Measurements from ENCODE around the gene DLEU7.

Gene DLEU7

GRCh38 chr13:50843257-50844083 lies at the start of gene DLEU7:
DLEU7 (minus strand) TSS chr13:50843692; CDS start chr13:50843646, 46 bp downstream.
- DNase-seq = no peak

DNA sequence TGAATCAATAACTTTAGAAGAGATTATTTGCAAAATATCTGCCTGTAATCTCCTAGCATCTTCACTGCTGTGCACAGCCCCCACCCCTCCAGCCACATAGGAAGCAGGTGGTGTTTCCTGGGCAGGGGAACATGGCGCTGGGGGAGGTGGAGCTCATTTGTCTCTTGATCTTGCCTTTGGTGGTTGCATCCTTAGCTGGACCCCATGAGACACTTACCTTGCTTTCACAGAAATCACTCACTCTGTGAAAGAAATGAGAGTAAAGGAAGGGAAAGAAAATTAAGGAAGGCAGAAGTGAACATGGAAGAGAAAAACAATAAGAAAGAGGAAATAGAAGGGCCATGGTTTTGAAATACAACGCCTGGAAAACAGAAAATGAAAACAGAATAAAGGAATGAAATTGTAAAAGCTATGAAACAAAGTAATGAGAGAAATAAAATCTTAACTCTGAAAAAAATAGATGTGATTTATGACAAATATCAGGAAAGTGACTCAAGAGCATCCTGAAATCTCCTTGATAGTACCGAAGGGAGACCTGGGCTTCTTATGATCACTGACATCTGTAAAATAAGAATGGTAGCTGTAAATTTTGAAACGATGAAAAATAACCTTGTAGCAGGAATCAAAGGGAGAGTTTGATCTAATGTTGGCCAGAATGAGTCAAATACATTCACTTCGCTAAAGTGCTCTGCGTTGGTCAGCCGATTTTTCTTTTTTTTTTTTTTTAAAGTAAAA lies 48.9 kb upstream of the DLEU7 start:
- no peak for DNase-seq

GRCh38 chr13:50891206-50891605 lies 47.7 kb upstream of the DLEU7 start:
- no peak for DNase-seq

DNA sequence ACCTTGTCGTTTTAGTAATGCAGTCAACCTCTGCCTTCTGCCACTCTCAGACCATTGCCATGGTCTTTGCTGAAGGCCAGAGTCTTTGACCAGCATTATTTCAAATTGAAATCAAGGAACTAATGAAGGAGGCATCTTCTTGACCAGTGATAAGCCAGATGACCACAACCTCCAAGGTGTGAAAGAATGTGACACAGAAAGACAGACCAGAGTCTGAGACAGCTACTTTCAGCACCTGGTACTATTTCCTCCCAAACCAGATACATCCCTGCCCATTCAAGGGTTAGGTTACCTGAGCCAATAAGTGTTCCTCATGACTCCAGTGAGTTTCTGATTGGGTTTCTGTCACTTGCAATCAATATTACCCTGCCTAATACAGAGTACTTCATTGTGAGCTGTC lies 45.8 kb upstream of the DLEU7 start:
- no peak for DNase-seq

- no peak for DNase-seq
Measured at GRCh38 chr13:50888362-50888761, 44.9 kb upstream of the DLEU7 start.

DNA sequence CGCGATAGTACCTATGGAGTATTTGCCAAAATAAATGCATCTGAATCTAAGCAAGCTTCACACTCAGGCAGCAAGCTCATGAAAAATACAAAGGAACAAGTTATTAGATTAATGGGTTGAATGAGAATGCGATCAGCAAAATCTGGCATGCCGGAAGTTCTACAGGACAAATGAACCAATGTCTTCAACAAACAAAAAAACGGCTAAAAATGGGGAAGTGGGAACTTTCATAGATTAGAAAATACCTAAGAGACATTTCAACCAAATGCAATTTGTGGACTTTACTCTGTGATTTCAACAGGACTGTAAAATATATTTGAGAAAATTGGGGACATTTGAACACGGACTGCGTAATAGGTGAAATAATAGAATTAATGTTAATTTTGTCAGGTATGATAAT lies 43.7 kb upstream of the DLEU7 start:
- DNase-seq = no peak

DNA sequence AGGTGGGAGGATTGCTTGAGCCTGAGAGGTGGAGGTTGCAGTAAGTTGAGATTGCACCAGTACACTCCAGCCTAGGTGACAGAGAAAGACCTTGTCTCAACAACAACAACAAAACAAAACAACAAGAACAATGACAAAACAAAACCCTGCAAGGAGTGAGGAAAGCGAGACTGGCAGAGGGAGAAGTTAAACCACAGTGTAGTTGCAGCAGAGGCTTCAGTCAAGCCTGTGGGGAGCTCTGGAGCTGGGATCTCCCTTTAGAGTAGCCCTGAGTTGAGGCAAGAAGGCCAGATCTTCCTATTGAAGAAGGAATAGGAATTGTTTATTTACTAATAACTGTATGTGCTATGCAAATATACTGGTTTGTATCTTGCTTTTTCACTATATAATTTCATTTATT lies 40.8 kb upstream of the DLEU7 start:
- DNase-seq = no peak

DNA sequence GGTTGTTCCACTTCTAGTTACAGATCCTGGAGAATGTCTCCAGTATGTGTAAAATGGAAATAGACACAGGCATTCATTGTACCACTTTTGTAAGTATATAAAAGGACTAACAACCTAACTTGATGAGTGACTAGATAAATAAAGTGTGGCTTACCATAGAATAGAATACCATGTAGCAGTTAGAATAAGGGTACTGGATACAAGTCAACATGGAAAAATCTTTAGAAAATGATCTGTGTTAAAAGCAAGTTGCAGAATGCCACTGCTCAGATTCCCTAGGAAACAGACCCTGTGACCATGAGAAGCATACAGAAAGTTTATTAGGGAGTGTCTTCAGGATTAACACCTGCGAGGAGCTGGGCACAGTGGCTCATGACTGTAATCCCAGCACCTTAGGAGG lies 40.2 kb upstream of the DLEU7 start:
- DNase-seq = no peak

DNA sequence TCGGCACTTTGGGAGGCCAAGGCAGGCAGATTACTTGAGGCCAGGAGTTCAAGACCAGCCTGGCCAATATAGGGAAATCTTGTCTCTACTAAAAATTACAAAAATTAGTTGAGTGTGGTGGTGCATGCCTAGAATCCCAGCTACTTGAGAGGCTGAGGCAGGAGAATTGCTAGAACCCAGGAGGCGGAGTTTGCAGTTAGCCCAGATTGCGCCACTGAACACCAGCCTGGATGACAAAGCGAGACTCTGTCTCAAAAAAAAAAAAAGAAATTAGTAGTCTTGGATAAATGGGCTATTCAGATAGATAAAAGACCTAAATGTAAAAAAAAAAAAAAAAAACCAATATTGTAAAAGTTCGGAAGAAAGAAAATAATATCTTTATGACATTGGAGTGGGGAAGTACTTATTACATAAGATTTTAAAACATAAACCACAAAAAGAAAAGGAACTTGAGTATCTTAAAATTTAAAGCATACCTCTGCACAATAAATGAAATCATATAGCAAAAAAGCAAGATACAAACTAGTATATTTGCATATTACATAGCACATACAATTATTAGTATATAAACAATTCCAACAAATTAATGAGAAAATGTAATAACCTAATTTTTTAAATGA lies 39.4 kb upstream of the DLEU7 start:
- no peak for DNase-seq

- DNase-seq = no peak
Measured at GRCh38 chr13:50873991-50874390, 30.5 kb upstream of the DLEU7 start.

GRCh38 chr13:50873467-50873866 lies 30.0 kb upstream of the DLEU7 start:
- DNase-seq = no peak

GRCh38 chr13:50871405-50871804 lies 27.9 kb upstream of the DLEU7 start:
- DNase-seq = no peak

DNA sequence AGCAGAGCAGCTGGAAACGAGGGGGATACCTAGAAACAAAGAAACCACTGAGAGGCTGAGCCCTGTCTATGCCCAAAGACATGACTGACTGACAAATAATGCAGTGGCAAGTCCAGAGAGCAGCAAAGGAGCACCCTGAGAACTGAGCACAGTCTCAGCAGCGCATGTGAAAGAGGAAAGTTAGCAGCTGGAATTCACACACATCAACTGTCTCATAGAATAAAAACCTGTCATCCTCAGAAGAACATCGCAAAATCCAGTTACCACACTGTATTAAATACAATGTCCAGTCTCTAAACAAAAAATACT lies 24.1 kb upstream of the DLEU7 start:
- no peak for DNase-seq

DNA sequence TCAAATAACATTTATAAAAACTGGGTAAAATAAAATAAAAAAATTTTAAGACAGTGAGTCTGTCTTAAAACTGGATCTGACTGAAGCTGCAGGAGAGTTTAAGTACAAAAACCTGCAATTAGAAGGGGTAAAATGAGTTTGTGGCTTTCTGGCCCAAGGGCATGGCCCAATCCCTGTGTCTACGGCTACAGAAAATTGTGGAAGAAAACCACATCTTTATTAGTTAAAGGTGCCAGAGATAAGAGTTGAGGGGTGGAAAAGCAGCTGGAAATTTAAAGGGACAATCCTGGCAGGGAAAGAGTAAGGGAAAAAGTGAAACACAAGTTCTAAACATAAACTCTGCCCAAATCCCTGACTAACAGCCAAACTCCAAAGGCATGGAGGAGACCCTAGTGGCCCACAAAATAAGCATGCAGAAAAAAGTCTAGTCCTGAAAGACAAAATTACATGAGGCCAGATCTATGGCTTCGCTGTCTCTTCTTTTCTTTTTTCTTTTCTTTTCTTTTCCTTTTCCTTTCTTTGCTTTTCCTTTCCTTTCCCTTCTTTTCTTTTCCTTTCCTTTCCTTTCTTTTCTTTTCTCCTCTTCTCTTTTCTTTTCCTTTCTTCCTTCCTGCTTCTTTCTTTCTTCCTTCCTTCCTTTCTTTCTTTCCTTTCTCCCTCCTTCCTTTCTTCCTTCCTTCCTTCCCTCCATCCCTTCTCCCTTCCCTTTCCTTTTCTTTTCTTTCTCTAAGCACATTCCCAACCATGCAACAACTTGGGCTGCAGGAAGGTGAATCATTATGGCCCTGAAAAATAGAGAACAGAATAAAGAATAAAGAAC lies 23.5 kb upstream of the DLEU7 start:
- DNase-seq = no peak

- DNase-seq = no peak
Measured at GRCh38 chr13:50864492-50864891, 21.0 kb upstream of the DLEU7 start.

DNA sequence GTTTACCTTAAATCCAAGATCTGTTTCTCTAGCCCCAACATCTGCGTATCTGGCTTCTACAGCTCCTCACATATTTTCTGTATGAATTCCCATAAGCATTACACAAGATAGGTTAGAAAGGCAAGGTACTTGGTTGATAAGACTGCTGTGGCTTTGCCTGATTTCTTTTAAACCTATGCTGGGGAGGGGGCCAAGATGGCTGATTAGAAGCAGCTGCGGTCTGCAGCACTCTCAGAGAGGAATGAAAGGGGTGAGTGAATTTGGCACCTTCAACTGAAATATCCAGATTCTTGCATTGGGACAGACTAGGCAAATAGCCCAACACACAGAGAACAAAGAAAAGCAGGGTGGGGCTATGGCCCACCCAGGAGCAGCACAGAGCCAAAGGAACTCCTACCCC lies 12.2 kb upstream of the DLEU7 start:
- no peak for DNase-seq

- DNase-seq = no peak
Measured at GRCh38 chr13:50850445-50850844, 7.0 kb upstream of the DLEU7 start.

GRCh38 chr13:50847501-50847900 lies 4.0 kb upstream of the DLEU7 start:
- DNase-seq = no peak

GRCh38 chr13:50846861-50847475 lies 3.5 kb upstream of the DLEU7 start:
- no peak for DNase-seq

GRCh38 chr13:50845211-50845610 lies 1.7 kb upstream of the DLEU7 start:
- DNase-seq = no peak

DNA sequence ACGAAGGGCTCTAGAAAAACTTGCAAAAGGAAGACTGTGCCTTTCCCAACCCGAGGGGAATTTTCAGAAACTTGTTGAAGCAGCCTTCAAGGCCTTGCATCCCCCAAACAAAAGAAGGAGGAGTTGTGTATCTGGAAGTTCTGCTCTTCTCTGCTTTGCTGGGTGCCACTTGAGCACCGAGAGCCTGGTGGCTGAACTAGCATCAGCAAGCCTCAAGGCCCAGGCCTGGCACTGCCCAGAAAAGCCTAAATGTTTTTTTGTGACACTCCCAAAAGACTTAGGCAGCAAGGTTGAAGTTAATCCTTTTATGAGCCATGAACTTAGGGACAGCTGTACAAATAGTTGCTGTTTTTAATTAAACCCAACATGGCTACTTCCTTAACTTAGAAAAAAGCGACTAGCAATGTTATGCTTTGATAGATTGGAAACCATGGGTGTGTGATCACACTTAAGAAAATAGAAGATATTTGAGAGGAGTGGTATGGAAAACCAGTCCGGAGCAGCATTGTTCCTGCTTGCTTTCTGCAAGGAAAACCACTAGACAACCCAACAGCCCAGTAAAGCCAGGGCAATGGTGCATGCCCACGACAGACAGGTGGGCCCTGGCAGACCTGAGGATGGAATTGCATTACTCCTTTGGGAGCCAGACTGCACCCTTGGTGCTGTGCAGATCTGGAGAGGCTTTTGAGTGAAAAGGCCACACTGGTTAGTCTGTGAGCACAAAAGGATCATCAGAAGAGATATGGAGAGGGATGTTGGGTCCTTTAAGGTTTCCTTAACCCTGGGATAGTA lies 788 bp upstream of the DLEU7 start:
- DNase-seq = no peak

GRCh38 chr13:50842990-50843256 lies 569 bp downstream of the DLEU7 start:
- DNase-seq = no peak
